Heart left ventricle (tissue), 13 donors: ENCODE data around the gene A3GALT2.

Experiments used
- POLR2A ChIP-seq, 2 donors: fragments of 450-650 bp; IDR thresholded peaks; one replicate each; pipeline ENCODE4 v1.6.1; 2017; ENCODE audit warnings: antibody characterized with exemption in 2 of 2, mild to moderate bottlenecking in 2 of 2, moderate library complexity in 2 of 2
- TF ChIP-seq, protein P1 (sequence below), 12 donors: fragments of 200-600 bp; sonication (generic) in 4 of 12; IDR thresholded peaks; one replicate each; pipeline versions ENCODE4 v1.5.0 to v1.8.0; 2018 to 2022; ENCODE audit warnings: antibody characterized with exemption in 12 of 12, mild to moderate bottlenecking in 5 of 12
- donor health status: ischemic (EF 13 %, LVEDD 7.1; RV severe dilation, severe dysfunction).
- donor health status: DM: no; HTN: yes; CAD: no.
- donor health status: DM: no; HTN: no; CAD: no.
- donor health status: ischemic (EF 25% LVEDD 6.9; RV normal size, moderate dysfunction).
- donor health status: ischemic (EF 25% LVEDD 5.7; RV mildly dilated, moderate dysfunction).
- donor health status: ischemic (EF 35%, LVEDD 5.7; RV mildly dilated, moderate dysfunction).
- donor health status: nonischemic (EF 11% LVEDD 7.7; RV severe dilation, severe dysfunction).
- donor health status: DM: yes; HTN: yes; CAD: no.
- donor health status: PGD.
- donor health status: ischemic (EF 29% LVEDD 5.4; RV normal size, mild dysfunction).
- donor health status: nonischemic (EF 23%, LVEDD 6.1; RV moderate dilation, normal function).

DNA sequence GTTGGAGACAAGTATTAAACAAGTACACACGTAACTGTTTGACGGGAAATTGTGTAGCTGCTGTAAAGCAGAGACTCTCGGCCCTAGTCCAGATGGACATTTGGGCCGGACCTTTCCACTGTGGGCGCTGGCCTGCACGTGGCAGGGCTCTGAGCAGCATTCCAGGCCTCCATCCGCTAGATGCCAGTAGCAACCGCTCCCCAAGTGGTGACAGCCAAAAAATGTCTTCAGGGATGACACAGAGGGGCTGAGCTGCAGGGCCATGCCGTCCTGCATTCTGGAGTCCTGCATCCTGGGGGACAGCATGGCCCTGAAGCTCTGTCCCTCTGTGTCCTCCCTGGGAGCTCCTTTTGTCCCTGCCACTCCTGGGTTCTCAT lies 24.8 kb downstream of the A3GALT2 start:
- TF ChIP-seq, protein P1, sequence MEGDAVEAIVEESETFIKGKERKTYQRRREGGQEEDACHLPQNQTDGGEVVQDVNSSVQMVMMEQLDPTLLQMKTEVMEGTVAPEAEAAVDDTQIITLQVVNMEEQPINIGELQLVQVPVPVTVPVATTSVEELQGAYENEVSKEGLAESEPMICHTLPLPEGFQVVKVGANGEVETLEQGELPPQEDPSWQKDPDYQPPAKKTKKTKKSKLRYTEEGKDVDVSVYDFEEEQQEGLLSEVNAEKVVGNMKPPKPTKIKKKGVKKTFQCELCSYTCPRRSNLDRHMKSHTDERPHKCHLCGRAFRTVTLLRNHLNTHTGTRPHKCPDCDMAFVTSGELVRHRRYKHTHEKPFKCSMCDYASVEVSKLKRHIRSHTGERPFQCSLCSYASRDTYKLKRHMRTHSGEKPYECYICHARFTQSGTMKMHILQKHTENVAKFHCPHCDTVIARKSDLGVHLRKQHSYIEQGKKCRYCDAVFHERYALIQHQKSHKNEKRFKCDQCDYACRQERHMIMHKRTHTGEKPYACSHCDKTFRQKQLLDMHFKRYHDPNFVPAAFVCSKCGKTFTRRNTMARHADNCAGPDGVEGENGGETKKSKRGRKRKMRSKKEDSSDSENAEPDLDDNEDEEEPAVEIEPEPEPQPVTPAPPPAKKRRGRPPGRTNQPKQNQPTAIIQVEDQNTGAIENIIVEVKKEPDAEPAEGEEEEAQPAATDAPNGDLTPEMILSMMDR (IDR thresholded peaks at IDR 0.05): no peak
- no peak for TF ChIP-seq POLR2A (IDR thresholded peaks at IDR 0.05)
